GM18526 (cell line): ENCODE results near the gene NET1.

Source experiments
- POLR2A ChIP-seq: IDR thresholded peaks from 3 replicates; pipeline ENCODE4 v1.6.1; 2011; ENCODE audit not compliant: insufficient read length; ENCODE audit errors: extremely low read depth

NET1 gene

DNA sequence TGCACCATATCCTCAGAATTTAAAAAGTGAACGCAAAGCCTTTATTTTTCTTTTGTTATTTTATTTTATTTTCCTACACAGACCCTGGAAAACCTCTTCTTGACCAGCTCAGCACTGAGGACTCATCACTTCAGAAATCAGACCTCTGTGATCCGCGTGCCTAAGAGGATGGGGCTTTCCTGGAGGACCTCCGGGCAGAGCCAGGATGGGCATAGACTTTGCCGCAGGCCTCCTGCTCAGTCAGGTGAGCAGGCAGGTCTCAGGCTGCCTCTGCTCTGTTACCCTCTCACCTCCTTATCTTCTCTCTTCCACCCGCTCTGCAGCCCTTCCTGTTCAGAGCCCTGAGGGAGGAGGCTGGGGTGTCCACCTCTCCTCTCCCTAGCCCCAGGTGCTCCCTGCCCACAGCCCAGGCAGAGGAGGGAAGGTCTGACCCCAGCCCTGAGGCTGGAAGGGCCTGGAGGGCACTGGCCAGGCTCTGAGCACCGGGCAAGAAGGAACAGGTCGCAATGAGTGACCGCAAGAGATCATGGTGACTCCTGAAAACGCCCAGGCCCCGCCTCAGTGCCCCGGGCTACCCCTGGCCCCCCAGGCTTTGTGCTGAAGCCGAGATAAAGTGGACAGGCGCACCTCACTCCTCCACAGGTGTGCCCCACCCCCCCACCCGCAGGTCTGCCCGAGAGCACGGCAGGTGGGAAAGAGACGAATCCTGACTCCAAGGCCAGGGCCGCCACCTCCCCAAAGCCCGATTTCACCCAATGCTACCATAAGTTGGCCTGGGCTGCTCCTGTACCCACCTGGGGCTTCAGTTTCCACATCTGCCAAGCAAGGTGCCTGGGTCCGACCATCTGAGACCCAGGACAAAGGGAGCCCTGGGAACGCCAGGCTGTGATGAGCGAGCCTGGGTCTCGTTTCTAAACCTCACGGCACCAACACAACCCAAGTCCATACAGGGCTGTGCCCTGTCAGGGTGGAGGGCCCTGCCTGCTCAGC, 84.2 kb downstream of the NET1 start:
- no peak for TF ChIP-seq POLR2A

DNA sequence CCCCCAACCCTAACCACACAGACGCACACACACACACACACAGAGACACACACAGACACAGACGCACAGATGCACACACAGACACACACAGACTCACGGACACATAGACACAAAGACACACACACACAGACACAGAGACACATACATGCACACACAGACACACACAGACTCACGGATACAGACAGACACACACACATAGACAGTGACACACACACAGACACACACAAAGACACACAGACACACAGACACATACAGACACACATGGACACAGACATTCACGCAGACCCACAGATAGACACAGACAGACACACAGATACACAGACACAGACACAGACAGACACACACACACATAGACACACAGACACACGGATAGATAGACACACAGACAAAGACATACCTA, 84.9 kb downstream of the NET1 start:
- no peak for TF ChIP-seq POLR2A

DNA sequence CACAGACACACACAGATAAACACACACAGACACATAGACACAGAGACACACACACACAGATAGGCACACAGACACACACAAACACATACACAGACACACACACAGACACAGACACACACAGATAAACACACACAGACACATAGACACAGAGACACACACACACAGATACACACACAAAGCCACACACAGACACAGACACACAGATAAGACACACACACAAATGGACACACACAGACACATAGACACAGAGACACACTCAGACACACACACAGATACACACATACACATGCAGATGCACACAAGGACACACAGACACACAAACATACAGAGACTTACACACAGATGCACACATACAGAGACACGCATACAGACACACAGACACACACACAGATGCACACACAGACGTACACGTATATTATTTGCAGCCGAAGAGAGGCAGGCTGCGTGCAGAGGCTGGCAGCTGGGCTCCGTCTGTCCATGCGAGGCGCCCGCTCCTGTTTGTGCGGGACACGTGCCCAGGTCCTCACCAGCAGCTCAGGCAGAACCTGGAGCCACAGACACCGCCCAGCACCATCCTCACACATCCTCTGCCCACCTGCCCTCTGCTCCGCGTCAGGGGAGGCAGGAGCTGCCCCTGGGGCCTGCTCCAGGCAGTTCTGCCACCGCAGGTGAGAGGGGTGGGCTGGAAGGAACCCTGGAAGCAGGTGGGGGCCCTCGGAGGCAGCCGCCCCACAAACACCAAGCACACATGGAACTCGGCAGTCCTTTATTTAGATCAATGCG, 85.8 kb downstream of the NET1 start:
- TF ChIP-seq POLR2A: no peak

DNA sequence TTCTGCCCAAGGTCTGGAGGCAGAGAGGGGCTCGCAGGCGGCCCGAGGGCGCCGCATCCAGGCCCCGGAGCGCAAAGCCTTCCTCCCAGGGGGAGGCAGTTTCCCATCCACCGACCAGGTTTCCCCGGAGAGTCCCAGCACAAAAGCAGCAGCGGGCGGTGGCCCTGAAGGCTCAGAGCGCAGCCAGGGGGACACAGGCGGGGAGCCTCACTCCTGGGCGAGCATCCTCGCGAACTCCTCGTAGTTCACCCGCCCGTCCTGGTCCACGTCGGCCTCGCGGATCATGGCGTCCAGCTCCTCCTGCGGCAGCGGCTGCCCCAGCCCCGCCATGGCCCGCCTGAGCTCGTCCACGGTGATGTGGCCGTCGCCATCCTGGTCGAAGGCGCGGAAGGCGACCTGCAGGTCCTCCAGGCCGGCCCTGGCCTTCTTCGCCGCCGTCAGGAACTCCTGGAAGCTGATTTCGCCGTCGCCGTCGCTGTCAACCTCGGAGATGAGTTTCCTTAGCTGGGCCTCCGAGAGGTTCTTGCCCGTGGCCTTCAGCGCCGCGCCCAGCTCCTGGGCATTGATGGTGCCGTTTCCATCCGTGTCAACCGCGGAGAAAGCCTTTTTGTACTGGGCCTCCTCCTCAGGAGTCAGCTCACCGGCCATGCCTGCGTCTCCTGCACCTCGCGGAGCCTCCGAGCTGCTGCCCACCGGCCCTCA, 86.6 kb downstream of the NET1 start:
- TF ChIP-seq POLR2A: no peak

DNA sequence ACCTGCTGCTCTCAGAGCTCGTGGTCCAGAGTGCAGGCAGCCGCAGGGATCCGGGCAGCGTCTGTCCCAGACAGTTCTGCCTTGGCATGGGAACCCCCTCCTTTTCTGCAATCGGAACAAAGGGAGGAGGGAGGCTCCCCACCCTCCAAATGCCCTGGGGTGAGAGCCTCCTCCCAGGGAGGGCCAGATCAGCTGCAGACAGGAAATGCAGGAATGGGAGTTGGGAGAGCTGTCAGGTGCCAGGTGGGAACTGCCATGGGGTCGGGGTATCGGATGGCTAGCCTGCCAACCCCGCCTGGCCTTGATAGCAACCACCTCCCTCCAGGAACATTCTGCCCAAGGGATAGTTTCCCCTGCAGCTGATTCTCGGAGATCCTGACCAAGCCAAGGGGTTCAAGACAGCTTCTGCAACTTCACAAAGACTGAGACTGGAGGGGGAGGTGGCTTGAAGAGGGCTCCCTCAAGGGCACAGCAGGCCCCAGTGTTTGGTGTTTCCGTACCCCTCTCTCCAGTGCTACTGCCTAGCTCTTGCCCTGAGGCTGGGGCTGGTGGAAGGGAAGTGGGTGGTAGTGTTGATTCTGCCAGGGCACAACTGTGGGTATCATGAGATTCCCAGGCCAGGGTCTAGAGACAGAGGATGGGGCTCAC, 87.3 kb downstream of the NET1 start, which contains the start of gene CALML5:
CALML5 (minus strand) TSS at position 78 of the 648 bp plus-strand sequence. CDS start 132 bp downstream, outside the sequence.
- TF ChIP-seq POLR2A: no peak

DNA sequence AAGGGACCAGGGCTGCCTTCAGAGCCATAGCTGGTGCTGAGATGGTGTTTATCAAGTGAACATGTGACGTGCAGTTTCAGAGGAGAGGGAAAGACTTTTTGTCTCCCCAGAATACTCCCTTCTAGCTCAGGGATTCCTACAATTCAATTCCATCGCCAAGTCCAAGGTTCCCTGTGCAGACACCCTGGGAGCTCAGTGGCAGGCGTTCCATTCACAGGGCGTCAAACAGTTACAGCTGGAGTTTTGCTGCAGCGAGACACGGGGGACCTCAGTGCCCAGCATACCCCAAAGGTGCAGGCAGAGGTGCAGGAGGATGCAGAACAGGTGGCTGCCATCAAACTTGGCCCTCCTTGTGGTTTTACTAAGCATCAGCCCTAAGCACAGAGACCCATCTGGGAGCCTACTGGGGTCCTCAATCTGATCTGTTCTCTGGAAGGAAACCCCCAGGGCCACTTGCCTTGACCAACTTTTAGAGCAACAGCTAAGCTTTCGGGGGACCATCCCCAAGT, 87.9 kb downstream of the NET1 start:
- no peak for TF ChIP-seq POLR2A

DNA sequence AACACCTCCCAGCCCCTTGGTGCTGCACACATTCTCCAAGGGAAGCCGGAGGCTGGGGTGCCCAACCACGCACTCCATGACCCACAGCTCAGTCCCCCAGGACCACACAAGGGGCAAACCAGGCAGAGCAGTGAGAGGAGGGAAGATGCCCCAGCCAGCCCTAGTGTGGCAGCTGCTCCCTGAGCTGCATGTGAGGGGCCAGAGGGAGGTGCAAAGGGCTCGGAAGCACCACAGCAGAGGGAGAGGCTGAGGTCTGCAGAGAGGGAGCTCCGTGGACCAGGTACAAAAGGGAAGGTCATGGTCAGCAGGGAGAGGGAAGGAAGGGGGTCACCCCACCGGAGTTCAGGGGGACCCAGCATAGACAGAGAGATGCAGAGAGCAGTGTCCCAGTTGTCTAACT, 88.6 kb downstream of the NET1 start:
- no peak for TF ChIP-seq POLR2A

DNA sequence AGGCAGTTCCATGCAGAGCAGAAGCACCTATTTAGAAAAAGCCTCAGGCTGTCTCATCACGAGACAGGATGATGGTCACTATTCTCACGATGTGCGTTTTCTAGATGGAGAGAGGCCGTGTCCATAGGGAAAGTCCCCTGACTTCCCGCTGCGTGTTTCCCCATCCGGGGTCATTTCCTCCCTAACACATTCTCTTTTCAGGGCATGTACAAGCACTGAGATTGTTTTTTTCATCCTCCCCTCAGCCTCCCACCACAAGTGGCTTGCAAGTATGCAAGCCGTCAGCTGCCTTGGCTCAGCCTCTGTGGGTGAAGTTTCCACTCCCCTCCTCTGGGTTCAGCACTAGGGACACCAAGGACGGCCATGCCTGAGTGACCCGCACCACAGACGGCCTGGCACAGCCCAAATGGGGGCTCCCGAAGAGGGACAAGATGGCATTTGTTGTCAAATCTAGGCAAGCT, 89.7 kb downstream of the NET1 start:
- no peak for TF ChIP-seq POLR2A

DNA sequence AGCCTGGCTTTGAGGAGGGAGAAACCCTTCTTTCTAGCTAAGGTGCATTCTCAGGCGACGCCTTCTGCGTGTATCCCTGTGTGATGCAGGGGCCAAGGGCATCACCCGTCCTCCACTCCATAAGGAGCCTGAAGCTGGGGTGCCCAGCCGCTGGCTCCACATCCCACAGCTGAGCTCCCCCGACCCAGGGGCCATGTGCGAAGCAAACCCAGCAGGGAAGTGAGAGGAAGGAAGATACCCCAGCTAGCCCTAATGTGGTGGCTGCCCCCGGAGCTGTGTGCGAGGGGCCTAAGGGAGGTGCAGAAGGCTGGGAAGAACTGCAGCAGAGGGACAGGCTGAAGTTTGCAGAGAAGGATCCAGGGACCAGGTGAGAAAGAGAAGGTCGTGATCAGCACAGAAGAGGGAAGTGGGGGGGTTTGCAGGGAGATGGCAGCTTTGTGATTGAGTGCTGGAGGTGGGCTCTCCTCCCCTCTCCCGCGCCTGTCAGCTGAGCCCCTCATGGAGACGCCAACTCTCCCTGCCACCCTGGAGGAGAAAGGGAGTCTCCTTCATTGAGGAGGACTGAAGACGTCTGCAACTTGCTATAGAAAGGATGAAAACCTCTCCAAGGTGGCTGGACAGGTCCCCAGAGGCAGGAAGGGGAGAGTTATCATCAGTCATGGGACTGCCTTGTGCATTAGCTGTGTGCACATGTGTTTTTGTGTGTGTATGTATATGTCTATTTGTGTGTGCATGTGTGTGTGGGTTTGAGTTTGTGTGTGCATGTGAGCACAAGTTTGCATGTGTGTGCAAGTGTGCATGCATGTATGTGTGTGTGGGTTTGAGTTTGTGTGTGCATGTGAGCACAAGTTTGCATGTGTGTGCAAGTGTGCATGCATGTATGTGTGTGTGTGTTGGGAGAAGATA, 90.5 kb downstream of the NET1 start:
- no peak for TF ChIP-seq POLR2A

DNA sequence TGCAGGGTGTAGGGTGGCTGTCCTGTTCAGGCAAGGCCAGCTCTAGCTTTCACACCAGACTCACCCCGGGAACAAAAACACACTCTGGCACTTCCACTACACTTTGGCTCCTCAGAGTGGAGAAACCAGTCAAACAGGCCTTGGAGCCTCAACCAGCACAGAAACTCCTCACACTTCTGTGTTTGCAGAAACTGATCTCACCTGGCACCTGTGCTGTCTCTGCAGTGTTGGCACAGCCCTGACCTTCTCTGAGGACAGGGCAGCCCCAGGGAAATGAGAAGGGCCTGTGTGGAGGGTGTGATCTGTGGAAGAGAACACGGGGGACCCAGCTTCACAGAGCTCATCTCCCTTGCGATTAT, 91.1 kb downstream of the NET1 start:
- TF ChIP-seq POLR2A: no peak

DNA sequence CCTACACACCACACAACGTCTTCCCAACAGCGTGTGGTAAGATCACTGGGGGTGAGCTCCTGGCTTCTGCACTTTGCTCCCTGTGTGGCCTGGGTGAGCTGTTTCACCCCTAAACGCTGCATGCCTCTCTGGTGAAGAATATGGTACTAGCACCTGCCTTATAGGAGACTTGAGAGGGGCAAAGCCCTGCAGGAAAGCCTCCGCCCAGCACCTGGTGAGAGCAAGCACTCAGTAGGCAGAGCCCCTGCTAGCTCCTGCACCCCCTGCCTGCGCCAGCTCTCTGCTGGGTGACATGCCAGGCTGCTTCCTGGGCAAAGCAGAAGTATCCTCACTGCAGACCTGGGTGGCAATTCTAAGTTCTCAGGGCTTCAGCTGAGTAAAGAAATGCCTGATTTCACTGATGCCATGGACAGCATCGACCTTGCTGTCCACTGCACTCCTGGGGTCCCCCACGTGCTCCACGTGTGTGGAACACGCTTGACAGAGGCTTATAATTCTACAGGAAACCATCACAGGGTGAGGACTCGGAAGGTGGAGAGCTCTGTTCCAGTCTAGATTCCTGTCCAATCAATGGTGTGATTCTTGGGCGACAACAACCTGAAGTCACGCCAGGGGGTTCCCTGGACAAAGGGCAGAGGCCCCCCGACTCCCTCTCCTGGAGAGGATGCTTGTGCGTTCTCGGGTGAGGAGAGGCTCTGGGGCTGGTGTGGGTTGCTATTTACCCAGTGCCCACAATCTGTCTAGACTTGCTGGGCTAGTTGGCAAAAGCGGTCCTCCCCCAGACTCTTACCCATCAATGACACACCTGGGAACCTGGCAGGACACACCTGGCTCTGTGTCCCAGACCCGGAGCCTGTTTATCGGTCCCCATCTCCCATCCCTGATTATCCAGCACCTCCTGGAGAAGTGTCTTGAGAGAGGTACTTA, 92.1 kb downstream of the NET1 start:
- TF ChIP-seq POLR2A: no peak

DNA sequence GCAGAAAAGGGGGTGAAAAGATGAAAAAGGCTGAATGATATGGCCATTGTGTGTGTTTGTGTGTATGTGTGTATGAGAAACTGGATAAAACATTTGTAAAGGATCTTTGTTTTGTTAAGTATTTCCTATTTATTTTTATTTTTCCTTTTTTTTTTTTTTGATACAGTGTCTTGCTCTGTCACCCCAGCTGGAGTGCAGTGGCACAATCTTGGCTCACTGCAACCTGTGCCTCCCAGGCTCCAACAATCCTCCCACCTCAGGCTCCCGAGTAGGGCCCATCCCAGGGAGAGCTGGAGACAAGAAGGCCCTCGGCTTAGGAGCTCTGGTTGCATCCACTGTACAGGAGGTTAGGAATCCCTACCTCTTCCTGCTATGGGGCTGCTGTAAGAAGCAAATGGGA, 93.9 kb downstream of the NET1 start:
- TF ChIP-seq POLR2A: no peak
